K562 treated with DMSO at 1 percent for 24 hours (cell line): ENCODE data around the gene NCBP1. TPM values are rescaled to one million over a fixed set of nuclear protein-coding genes. Genes with fewer than 3 reads are reported as not detected.

ENCODE experiments used
- total RNA-seq: library from RNA; unstranded; fragments of 300-600 nt; gene quantifications from 2 replicates; pipeline ENCODE4 v1.2.3, GENCODE V29; 2022; ENCODE audit warnings: low read depth; ENCODE audit not compliant: insufficient read depth

Gene NCBP1, protein sequence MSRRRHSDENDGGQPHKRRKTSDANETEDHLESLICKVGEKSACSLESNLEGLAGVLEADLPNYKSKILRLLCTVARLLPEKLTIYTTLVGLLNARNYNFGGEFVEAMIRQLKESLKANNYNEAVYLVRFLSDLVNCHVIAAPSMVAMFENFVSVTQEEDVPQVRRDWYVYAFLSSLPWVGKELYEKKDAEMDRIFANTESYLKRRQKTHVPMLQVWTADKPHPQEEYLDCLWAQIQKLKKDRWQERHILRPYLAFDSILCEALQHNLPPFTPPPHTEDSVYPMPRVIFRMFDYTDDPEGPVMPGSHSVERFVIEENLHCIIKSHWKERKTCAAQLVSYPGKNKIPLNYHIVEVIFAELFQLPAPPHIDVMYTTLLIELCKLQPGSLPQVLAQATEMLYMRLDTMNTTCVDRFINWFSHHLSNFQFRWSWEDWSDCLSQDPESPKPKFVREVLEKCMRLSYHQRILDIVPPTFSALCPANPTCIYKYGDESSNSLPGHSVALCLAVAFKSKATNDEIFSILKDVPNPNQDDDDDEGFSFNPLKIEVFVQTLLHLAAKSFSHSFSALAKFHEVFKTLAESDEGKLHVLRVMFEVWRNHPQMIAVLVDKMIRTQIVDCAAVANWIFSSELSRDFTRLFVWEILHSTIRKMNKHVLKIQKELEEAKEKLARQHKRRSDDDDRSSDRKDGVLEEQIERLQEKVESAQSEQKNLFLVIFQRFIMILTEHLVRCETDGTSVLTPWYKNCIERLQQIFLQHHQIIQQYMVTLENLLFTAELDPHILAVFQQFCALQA
- 17.3 and 20.2 TPM in 2 replicates for total RNA-seq

DNA sequence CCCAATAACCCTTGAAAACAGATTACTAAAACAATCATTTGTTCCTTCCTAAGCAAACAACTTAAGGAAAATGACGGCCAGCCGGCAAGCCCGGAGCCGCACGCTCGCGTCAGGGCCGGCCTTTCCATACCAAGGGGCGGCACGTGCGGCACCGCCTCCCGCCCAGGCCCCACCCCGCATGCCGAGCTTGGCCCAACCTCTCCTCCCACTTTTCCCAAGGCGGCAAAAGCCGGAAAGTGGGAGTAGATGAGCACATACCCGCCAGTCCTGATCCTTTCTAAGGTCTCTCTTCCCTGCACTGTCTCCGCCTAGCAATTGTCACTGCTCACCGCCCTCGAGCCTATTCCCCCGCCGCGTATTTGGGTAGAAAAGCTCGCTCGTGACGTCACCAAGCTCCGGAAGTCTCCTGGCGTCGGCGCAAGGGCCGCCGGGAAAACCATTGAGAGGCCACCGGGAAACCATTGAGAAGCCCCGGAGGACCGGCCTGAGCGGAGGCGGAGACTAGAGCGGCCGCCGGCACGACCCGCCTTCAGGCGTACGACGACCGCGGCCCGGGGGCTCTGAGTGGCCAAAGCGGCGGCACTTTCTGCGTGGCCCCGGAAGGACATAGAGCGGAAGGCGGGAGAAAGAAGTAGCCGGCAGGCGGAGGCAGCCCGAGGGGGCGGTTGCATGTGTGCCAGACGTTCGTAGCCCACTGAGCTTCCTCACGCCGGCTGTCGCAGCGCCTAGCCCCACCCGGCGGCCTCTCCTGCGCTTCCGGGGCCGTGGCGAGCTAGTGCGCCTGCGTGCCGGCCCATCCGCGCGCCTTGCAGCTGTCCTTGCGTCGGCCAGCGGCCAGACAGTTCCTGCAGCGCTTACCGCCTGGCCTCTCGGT, at the start of gene NCBP1, which contains the start of gene TSTD2:
Gene NCBP1 (plus strand): TSS at position 837 of the 874 bp plus-strand sequence. CDS start 61 bp downstream, outside the sequence.
Gene TSTD2 (minus strand): TSS at position 384 of the 874 bp plus-strand sequence. CDS start 5,806 bp downstream, outside the sequence.

DNA sequence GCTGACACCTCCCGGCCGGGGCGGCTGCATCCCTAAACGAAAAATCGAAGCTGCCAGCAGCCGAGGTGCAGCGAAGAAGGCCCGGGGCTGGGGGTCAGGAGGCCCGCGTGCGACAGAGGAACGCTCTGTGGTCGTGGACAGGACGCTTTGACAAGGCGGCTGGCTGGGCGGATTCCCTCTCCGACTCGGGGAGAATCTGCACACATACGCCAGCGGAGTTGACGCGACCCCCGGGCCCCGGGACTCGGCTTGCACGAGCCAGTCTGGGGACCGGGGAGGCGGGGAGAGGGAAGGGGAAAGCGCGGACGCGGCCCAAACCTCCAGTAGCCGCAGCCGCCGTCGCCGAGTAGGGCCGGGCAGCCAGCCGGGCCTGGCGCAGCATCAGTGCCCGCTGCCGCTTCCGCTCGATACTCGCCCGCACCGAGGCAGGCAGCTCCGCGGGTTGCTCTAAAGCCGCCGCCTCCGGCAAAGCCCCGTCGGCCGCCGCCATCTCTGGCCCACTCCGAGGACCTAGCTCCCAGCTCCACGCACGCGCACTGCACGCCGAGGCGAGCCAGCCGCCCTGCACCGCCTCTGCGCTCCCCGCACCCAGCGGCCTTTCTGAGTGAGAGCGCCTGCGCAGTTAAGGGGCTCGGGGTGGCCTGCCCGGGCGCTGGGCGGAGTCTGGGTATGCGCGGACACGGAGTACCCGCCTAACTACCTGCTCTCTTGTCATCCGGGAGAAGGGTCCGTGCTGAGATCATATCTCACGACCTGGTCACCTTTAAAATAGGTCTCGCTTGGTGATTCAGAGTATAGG, 63.4 kb downstream of the NCBP1 start, which contains the start of gene XPA:
Gene XPA (minus strand): TSS at position 538 of the 799 bp plus-strand sequence. CDS start 48 bp downstream, at position 490.

Other genes starting within 250 kb of the NCBP1 start
- gene TDRD7, start 221.7 kb upstream of the NCBP1 start, total RNA-seq: 10.4 and 10.8 TPM in 2 replicates
- 15.3 and 15.9 TPM in 2 replicates for gene TMOD1, start 132.2 kb upstream of the NCBP1 start, total RNA-seq
- 10.7 and 14.6 TPM in 2 replicates for gene TSTD2, start 453 bp upstream of the NCBP1 start, total RNA-seq
- 8.7 and 11.7 TPM in 2 replicates for gene XPA, start 63.5 kb downstream of the NCBP1 start, total RNA-seq
- gene FOXE1, start 219.4 kb downstream of the NCBP1 start, total RNA-seq: not detected in 2 replicates